Measurements from ENCODE around the gene DLGAP4.

- TF ChIP-seq POLR2A (IDR thresholded peaks at IDR 0.05) (no peak), CTCF (IDR thresholded peaks at IDR 0.05) (no peak), POLR2AphosphoS5 (IDR thresholded peaks at IDR 0.05) (peak in 1 of 3 donors; percentile 17)
These were observed 221.4 kb downstream of the DLGAP4 start for GRCh38 chr20:36527331-36528125.

Measured in stomach (tissue), 4 donors.